HG02642 (cell line): ENCODE results near the gene GNMT.

Experiments used
- ATAC-seq: cut with Tn5 transposase; IDR thresholded peaks from one replicate; pipeline ENCODE4 v1.9.1; 2021; ENCODE audit warnings: mild to moderate bottlenecking; ENCODE audit not compliant: unreplicated experiment, poor library complexity

The GNMT gene

DNA sequence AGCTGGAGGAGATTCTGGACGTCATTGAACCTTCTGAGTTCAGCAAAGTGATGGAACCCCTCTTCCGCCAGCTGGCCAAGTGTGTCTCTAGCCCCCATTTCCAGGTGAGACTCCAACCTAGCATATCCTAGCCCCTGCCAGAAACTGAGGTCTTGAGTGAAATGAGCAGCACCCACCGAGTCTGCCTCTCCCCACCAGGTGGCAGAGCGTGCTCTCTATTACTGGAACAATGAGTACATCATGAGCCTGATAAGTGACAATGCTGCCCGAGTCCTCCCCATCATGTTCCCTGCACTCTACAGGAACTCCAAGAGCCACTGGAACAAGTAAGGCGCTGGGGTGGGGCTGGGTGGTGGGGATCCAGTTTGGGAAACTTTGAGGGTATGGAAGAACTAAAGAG lies 48.6 kb downstream of the GNMT start:
- no peak for ATAC-seq

GRCh38 chr6:43011207-43011606 lies 50.7 kb downstream of the GNMT start:
- no peak for ATAC-seq

DNA sequence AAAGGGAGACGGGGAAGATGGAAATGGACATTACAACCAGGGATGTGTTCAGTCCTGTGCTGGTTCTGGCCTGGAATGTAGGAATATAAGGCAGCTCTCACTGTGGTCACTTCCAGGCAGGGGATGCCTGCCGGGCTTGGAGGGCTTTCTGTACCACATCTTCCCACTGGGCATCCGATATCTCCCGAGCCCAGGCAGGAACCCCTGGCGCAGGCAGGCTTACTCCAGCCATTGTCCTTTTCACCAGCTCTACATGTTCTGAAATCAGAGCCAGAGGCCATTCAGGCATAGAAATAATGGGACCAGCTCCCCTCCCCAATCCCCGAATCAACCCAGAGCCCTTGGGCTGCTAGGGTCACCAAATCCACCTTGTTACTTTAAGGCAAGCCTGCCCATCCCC lies 51.8 kb downstream of the GNMT start:
- no peak for ATAC-seq

DNA sequence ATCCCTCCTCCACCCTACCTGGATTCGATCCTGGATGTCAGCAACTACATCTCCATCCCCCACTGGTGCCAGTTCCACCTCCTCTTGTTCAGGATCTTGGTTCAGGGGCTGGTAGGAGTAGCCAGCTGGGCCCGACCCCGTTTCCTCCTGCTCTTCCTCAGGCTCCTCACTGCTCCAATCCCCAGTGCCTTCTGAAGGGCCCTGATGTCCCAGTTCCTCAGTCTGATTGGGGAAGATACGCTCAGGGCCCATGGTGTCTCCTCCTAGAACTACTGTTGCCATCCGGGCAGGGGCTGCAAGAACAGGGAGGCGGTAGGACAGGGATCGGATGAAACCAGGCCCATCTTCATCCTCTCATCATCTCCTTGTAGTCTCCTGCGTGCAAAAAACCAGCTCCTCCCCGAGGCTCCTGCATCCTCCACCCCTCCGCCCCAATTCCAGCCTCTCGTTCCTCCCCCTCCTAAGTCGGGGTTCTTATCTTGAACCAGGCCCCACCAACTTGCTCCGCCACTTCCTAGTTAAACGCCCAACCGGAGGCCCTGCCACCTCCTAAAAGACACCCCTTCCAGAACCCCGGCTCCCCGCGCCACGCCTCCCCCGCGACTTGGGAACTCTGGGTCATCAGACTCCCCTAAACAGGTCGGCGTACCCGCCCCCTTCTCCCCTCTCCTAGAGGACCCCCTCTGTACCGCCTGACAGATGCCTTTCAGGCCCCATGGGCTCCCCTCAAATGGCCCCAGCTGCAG lies 52.7 kb downstream of the GNMT start:
- ATAC-seq, result no peak
